Upper lobe of left lung (tissue), 6 donors: ENCODE measurements around the gene CLNS1A. TPM values are rescaled to one million over a fixed set of nuclear protein-coding genes. Genes with fewer than 3 reads are reported as not detected.

ENCODE experiments used
- ATAC-seq, 2 donors: fragments of 200-7000 bp; cut with Tn5 transposase; one replicate each; pipeline ENCODE4 v1.9.1; 2022; ENCODE audit warnings: mild to moderate bottlenecking in 2 of 2, moderate library complexity in 2 of 2; ENCODE audit not compliant: low FRiP score in 2 of 2
- DNase-seq, 2 donors: peaks; one replicate each; pipeline ENCODE4 v3.0.0-alpha.2; 2019 to 2020
- H3K27ac ChIP-seq, 4 donors: fragments of 200-600 bp; sonication (generic); one replicate each; pipeline ENCODE4 v1.5.1; 2016 to 2019
- H3K27me3 ChIP-seq, 4 donors: fragments of 200-600 bp; sonication (generic); one replicate each; pipeline ENCODE4 v1.5.1; 2017 to 2019
- H3K36me3 ChIP-seq, 4 donors: fragments of 200-600 bp; sonication (generic); one replicate each; pipeline ENCODE4 v1.5.1; 2016 to 2019
- H3K4me1 ChIP-seq, 4 donors: fragments of 200-600 bp; sonication (generic); one replicate each; pipeline ENCODE4 v1.5.1; 2018 to 2019
- H3K4me3 ChIP-seq, 4 donors: fragments of 200-600 bp; sonication (generic); one replicate each; pipeline ENCODE4 v1.5.1; 2017 to 2019; ENCODE audit warnings: mild to moderate bottlenecking in 2 of 4, moderate library complexity in 1 of 4
- H3K9me3 ChIP-seq, 4 donors: fragments of 200-600 bp; sonication (generic); one replicate each; pipeline ENCODE4 v1.5.1; 2018 to 2019
- CTCF ChIP-seq, 6 experiments: fragments of 450-650 bp in 4 of 6; fragments of 200-600 bp in 2 of 6; sonication (generic) in 2 of 6; IDR thresholded peaks; one replicate each; pipeline ENCODE4 v1.5.1; 2016 to 2019; ENCODE audit warnings: antibody characterized with exemption in 6 of 6
- EP300 ChIP-seq, 4 donors: sonication (generic); formaldehyde crosslinking; IDR thresholded peaks; one replicate each; pipeline ENCODE4 v1.5.1; 2017; ENCODE audit warnings: antibody characterized with exemption in 4 of 4, control low read depth in 2 of 4
- POLR2A ChIP-seq, 4 donors: fragments of 450-650 bp; IDR thresholded peaks; one replicate each; pipeline ENCODE4 v1.5.1; 2016 to 2017; ENCODE audit warnings: antibody characterized with exemption in 4 of 4, mild to moderate bottlenecking in 2 of 4
- POLR2AphosphoS5 ChIP-seq, 2 donors: sonication (generic); formaldehyde crosslinking; IDR thresholded peaks; one replicate each; pipeline ENCODE4 v1.5.1; 2017; ENCODE audit warnings: antibody characterized with exemption in 2 of 2
- WGBS, 2 donors: methylation state at CpG; one replicate each; pipeline ENCODE4 v1.1.5; 2017 to 2018; 5-methylcytosine and 5-hydroxymethylcytosine counted together
- total RNA-seq, 6 donors: library from RNA; depleted of rRNA in 4 of 6; stranded (reverse); fragments of >200 nt in 4 of 6; gene quantifications; one replicate each; pipeline versions ENCODE4 v1.1.0 to v1.2.1, GENCODE V29; 2016 to 2021
- donor health status: DM: no; HTN: no; CAD: no; lungs with moderate emphysema.
- donor health status: DM: no; HTN: yes; CAD: no; lungs with severe emphysema.

CLNS1A gene
- total RNA-seq, 6 donors from 2014 or later, result 32.5 to 72.3 (median 54.9) TPM

GRCh38 chr11:77658213-77659013 is 20.8 kb upstream of the CLNS1A start:
- WGBS, 2 donors, result 80 to 93% methylated on average over 4 of the region's 4 CpGs
- H3K36me3 ChIP-seq, result no peaks in the 10 kb centered on the region
- H3K4me3 ChIP-seq, result no peak overlapping the region
- no peak overlapping the region for H3K27ac ChIP-seq
- no peaks in the 10 kb centered on the region for H3K4me1 ChIP-seq
- no peaks in the 10 kb centered on the region for H3K9me3 ChIP-seq
- H3K27me3 ChIP-seq, result no peaks in the 10 kb centered on the region
- no peak for DNase-seq
- ATAC-seq, result no peak
- TF ChIP-seq POLR2AphosphoS5 (IDR thresholded peaks at IDR 0.05) (no peak), CTCF (IDR thresholded peaks at IDR 0.05) (no peak), EP300 (IDR thresholded peaks at IDR 0.05) (no peak), POLR2A (IDR thresholded peaks at IDR 0.05) (no peak)

- no peak for DNase-seq
These were observed 18.8 kb upstream of the CLNS1A start for GRCh38 chr11:77656362-77656761.

GRCh38 chr11:77654770-77655434 is 17.3 kb upstream of the CLNS1A start:
- TF ChIP-seq POLR2AphosphoS5 (IDR thresholded peaks at IDR 0.05) (no peak), EP300 (IDR thresholded peaks at IDR 0.05) (no peak), POLR2A (IDR thresholded peaks at IDR 0.05) (no peak), CTCF (IDR thresholded peaks at IDR 0.05) (no peak)
- Histone ChIP-seq H3K4me3 (no peak overlapping the region), H3K27ac (no peak overlapping the region), H3K27me3 (no peaks in the 10 kb centered on the region), H3K9me3 (no peaks in the 10 kb centered on the region), H3K4me1 (no peaks in the 10 kb centered on the region), H3K36me3 (no peaks in the 10 kb centered on the region)
- no peak for DNase-seq
- ATAC-seq, result no peak
- WGBS, 2 donors, result 89 to 92% methylated on average over 4 of the region's 4 CpGs

More at GRCh38 chr11:77656362-77656761, 18.8 kb upstream of the CLNS1A start:
- Histone ChIP-seq H3K36me3 (no peaks in the 10 kb centered on the region), H3K27me3 (no peaks in the 10 kb centered on the region), H3K9me3 (no peaks in the 10 kb centered on the region), H3K27ac (no peak overlapping the region), H3K4me1 (no peaks in the 10 kb centered on the region), H3K4me3 (no peak overlapping the region)
- WGBS, 2 donors, result 82 to 93% methylated on average over 7 of the region's 7 CpGs
- TF ChIP-seq POLR2A (IDR thresholded peaks at IDR 0.05) (no peak), POLR2AphosphoS5 (IDR thresholded peaks at IDR 0.05) (no peak), CTCF (IDR thresholded peaks at IDR 0.05) (no peak), EP300 (IDR thresholded peaks at IDR 0.05) (no peak)
- no peak for ATAC-seq

- Histone ChIP-seq H3K9me3 (no peaks in the 10 kb centered on the region), H3K36me3 (no peaks in the 10 kb centered on the region), H3K4me1 (no peaks in the 10 kb centered on the region), H3K27me3 (no peaks in the 10 kb centered on the region), H3K27ac (no peak overlapping the region), H3K4me3 (no peak overlapping the region)
- ATAC-seq, result no peak
- TF ChIP-seq POLR2AphosphoS5 (IDR thresholded peaks at IDR 0.05) (no peak), POLR2A (IDR thresholded peaks at IDR 0.05) (no peak), CTCF (IDR thresholded peaks at IDR 0.05) (no peak), EP300 (IDR thresholded peaks at IDR 0.05) (no peak)
- no peak for DNase-seq
- 82 to 90% methylated on average over 3 of the region's 3 CpGs for WGBS, 2 donors
These were observed 12.5 kb upstream of the CLNS1A start for GRCh38 chr11:77650123-77650522.
